Measurements from ENCODE around the gene SH3BP5.

The SH3BP5 gene

DNA sequence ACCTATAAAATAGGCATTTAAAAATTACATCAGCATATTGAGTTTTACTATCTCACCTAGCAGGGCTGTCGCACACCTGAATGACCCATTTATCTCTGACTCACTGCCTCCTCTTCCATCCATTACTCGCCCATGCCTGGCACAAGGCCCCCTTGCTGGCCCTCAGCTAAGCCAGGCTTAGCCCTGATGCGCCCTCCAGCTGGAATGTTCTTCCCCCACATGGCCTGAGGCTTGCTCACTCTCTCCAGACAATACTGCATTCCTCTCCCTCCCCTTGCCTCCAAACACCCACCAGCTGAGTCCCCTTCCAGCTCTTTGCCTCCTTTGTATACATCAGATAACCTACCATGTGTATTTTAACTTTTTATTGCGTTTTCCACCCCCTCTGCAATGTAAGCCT lies 7.2 kb downstream of the SH3BP5 start:
- no peak for DNase-seq (ENCODE audit: low spot score)

DNA sequence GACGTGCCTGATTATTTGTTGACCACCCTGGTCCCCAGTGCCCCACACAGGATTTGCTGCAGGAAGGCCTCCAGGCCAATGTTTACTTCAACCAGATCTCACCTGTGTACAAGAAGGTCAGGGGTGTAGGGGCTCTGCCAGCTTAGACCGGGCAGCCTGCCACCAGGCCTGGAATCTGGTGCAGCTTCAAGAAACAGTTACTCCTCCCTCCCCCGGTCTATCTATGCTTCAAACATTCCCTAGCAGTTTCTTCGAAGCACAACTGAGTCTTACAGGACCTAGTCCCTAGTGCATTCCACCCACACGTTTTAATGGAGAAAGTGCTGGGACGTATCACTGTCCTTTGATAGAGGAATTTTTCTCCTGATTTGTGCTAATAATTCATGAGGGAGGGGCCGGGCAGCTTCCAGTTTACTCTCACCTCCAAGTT lies 8.0 kb downstream of the SH3BP5 start:
- DNase-seq (ENCODE audit: low spot score) = no peak

- DNase-seq (ENCODE audit: low spot score) = no peak
Observed at GRCh38 chr3:15323063-15323462, 9.3 kb downstream of the SH3BP5 start.

DNA sequence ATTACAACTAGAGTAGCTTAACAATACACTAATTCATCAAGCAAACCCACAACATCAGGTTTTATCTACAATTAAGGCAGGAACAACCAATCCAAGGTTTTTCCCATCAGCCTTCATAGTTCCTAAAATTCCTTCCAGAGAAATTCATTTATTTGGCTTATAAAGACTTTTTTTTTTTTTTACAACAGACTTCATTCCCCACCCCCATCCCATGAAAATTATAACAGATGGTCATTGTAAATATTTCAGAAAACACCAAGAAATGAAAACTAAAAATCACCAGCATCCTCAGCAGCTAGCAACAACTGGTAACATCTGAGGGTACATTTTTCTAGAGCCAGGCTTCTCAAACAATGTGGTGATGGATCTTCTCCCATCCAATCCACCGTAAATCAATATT lies 11.0 kb downstream of the SH3BP5 start:
- DNase-seq (ENCODE audit: low spot score) = no peak

- DNase-seq (ENCODE audit: low spot score) = no peak
Observed at GRCh38 chr3:15319575-15319974, 12.8 kb downstream of the SH3BP5 start.

DNA sequence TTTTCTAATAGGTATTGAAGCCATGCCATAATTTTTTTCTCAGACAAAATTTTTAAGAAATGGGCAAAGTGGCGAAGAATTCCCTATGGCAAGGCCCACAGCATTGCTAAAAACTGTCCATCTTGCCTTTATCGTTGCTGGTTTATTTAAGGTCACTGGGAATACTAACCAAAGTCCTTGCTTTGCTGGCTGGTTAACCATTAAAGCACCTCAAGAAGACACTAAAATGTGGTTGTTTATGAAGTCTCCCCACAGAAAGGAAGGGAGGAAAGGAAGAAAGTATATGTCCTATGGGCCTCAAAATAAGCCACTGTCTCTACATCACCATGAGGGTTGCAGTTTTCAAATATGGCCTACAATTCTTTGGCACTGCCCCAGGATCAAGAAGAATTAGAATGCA lies 13.2 kb downstream of the SH3BP5 start:
- DNase-seq (ENCODE audit: low spot score) = no peak

GRCh38 chr3:15318661-15319060 lies 13.7 kb downstream of the SH3BP5 start:
- DNase-seq (ENCODE audit: low spot score) = no peak

DNA sequence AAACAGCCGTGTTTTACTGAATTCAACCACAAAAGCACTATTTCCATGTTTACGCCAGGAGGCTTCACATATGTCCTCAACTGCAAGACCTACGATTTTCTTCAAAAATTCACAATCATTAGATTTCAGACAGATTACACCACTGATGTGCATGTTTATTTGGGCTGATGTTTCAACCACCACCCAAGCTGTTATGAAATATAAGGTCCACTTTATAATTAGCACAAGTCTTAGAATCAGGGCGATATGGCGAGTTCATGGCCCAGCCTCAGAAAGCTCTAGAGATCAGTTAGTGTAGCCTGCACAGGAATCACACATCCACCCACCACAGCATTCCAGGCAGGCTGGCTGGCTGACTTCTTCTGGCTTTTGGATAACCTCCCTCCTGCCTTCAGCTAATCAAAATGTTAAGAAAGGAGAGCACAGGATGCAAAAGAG lies 15.4 kb downstream of the SH3BP5 start:
- DNase-seq (ENCODE audit: low spot score) = no peak

GRCh38 chr3:15315003-15315402 lies 17.4 kb downstream of the SH3BP5 start:
- DNase-seq (ENCODE audit: low spot score) = no peak

GRCh38 chr3:15314276-15314675 lies 18.1 kb downstream of the SH3BP5 start:
- no peak for DNase-seq (ENCODE audit: low spot score)

DNA sequence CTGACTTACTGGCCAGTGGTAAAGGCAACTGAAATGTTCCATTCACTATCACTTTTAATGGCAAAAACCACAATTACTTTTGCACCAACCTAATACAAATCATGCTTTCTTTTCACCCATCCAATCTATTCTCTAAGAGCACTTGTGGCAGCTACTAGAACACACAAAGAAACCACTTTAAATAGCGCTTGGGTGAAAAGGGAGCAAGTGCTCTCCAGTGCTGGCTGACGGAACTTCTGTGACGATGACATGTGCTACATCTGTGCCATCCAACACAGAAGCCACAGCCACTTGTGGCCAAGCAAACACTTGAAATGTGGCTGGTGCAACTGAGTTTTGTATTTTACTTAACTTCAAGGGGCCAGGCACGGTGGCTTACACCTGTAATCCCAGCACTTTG lies 18.9 kb downstream of the SH3BP5 start:
- DNase-seq (ENCODE audit: low spot score) = peak; percentile 75

GRCh38 chr3:15312550-15312949 lies 19.8 kb downstream of the SH3BP5 start:
- DNase-seq (ENCODE audit: low spot score) = no peak

DNA sequence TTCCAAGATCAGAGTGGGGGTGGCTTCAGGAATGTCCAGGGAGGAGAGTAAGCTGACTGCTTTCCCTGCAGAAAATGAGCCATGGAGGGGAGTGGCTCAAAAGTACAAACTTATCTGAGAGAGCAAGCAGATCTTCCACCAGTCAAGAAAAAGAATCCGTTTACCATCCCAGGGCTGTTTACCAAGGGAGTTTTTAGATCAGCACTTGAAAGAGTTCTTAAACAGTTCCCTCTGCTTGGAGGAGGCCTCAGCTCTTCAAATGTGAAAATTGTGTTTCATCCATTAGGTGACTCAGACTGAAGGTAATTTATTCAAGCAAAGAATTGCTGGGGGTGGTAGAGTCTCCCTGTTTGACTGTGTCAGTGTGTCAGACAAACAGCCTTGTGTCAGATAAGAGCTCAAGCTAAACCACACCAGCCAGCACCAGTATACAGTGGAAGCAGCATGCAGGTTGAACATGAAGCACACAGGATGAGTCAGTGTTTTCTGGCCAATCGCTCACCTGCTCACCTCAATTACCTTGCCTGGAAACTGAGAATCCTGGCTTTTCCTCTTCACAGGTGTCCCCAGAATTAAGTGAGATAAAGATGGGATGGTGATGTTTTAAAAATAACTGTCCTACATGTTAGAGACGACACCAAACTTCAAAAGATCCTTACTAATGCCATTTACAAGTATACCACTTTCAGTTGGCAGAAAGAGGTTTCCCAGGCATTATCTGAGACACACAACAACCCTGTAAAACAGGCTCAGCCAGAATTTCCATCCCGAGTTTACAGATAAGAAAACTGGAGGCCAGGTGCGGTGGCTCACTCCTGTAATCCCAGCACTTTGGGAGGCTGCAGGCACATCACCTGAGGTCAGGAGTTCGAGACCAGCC lies 21.7 kb downstream of the SH3BP5 start:
- no peak for DNase-seq (ENCODE audit: low spot score)

DNA sequence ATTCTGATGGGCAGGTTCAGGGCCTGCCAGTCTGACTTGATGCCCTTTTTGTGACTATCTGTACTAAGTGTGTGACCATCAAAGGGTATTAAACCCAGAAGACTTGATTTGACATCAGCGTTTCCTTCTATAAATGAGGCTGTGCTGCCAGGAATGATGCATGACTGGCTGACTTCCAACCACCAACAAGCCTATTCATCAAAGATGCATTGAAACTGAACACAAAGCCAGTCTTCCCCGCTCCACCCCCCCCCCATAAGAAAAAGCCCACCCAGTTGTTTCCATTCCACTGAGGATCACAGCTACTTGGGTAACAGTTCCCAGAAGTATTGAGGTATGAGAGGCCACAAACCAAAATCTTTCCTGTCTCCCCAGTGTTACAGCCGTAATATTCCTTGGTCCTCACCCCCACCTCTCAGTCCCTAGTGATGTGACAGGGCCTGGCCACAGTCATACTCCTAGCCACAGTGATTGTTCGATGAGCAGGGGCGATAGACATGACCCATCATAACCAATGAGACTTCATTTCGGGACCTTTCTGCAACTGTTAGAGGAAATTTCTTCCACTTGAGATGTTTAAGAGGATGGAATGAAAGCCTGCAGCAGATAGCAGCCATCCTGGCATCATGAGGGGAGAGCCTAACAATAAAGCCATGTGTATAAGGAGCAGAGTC lies 22.6 kb downstream of the SH3BP5 start:
- DNase-seq (ENCODE audit: low spot score) = peak; percentile 94

- no peak for DNase-seq (ENCODE audit: low spot score)
Observed at GRCh38 chr3:15307580-15307979, 24.8 kb downstream of the SH3BP5 start.

- no peak for DNase-seq (ENCODE audit: low spot score)
Observed at GRCh38 chr3:15306979-15307359, 25.4 kb downstream of the SH3BP5 start.

DNA sequence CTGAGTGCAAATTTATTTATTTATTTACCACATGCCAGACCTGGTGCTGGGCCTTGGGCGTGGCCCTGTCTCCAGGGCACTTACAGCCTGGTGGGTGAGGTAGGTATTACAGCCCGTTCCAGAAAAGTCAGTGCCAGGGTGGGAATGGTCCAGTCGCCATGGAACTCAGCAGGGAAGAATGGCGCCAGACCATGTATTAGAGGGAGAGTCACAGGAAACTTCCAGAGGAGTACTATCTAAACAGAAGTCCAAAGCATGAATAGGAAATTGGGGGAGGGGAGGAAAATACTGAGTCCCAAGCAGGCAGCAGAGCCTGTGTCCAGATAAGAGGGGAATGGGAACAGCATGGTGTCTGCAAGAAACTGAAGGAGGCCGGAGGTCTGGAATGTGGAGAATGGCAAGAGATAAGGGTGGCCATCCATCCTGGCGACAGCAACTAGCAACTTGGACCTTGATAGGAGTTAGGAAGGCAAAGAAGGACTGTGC lies 27.0 kb downstream of the SH3BP5 start:
- no peak for DNase-seq (ENCODE audit: low spot score)

GRCh38 chr3:15303728-15304127 lies 28.7 kb downstream of the SH3BP5 start:
- no peak for DNase-seq (ENCODE audit: low spot score)

DNA sequence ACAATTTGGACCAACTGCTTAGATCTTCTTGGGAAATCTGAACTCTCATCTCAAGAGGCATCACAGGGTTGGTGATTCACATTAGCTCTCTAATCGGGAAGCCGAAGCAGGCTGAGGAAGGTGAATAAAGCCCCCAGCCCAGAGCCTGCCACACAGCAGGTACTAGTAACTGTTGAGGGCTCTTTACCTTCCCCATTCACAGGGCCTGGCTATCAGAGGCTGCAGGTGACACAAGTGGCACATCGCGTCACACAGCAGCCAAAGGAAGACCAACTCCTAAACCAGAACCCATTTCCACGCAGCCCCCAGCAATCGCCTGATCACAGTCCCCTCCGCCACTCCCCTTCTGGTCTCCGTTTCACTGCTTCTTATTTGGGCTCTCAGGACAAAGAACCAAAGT lies 29.2 kb downstream of the SH3BP5 start:
- no peak for DNase-seq (ENCODE audit: low spot score)

- DNase-seq (ENCODE audit: low spot score) = no peak
Observed at GRCh38 chr3:15301761-15302160, 30.6 kb downstream of the SH3BP5 start.

GRCh38 chr3:15300323-15301078 lies 31.9 kb downstream of the SH3BP5 start:
- DNase-seq (ENCODE audit: low spot score) = no peak

DNA sequence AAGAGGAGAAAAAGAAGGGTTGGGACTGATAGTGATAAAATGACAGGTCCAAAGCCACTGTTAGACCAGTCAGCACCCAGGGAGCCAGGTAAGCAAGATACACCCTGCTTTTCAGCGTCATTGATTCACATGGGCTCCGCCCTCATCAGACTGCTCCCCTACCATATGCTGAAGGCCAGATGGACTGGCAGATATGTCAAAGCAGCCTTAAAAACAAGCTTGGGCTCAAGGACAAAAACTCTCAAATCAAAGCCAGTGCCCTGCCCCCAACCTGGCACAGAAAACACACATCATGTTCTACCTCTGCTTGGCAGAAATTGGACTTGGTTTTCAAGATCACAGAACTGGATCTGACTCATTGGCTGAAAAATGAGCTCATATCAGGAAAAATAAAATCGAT lies 33.4 kb downstream of the SH3BP5 start:
- DNase-seq (ENCODE audit: low spot score) = no peak

DNA sequence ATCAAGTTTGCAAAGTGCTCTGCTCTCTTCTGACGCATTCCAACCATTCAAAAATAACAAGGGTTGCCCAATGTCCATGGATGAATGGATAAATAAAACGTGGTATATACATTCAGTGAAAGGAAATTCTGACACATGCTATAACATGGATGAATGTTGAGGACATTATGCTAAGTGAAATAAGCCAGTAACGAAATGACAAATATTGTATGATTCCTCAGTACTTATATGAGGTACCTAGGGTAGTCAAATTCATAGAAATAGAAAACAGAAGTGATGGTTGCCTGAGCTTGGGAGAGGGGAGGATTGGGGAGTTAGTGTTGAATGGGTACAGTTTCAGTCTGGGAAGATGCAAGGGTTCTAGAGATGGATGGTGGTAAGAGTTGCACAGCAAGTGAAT lies 33.9 kb downstream of the SH3BP5 start:
- no peak for DNase-seq (ENCODE audit: low spot score)
